Putamen (tissue), 1 donor: ENCODE data around the gene ACOT8.
A peak's percentile ranks its signal among the peaks of the same experiment; 100 is the strongest.
"Not testable (repeated sequence)": the region's sequence is repeated elsewhere in the genome, so short reads cannot be mapped to it uniquely, and the experiment has no call there.

ENCODE experiments used
- DNase-seq: peaks from one replicate; pipeline ENCODE4 v3.0.0-alpha.2; 2016; ENCODE audit warnings: low spot score

ACOT8 gene

GRCh38 chr20:45827030-45827652, 30.1 kb downstream of the ACOT8 start, which contains the start of gene TNNC2:
Gene TNNC2, minus strand, starts transcription at chr20:45827312. Its CDS starts 64 bp downstream, at chr20:45827248.
- DNase-seq: no peak

GRCh38 chr20:45826381-45827019, 30.7 kb downstream of the ACOT8 start:
- no peak for DNase-seq

- no peak for DNase-seq
Observed at GRCh38 chr20:45823949-45824835, 33.0 kb downstream of the ACOT8 start.

GRCh38 chr20:45822857-45823256, 34.3 kb downstream of the ACOT8 start:
- no peak for DNase-seq

- DNase-seq: no peak
Observed at GRCh38 chr20:45821947-45822346, 35.2 kb downstream of the ACOT8 start.

GRCh38 chr20:45819466-45819865, 37.7 kb downstream of the ACOT8 start:
- no peak for DNase-seq

- DNase-seq: no peak
Observed at GRCh38 chr20:45818239-45818638, 39.0 kb downstream of the ACOT8 start.

- DNase-seq: no peak
Observed at GRCh38 chr20:45817376-45818194, 39.6 kb downstream of the ACOT8 start.

GRCh38 chr20:45816951-45817350, 40.2 kb downstream of the ACOT8 start:
- no peak for DNase-seq

GRCh38 chr20:45814314-45814713, 42.9 kb downstream of the ACOT8 start:
- DNase-seq: no peak

GRCh38 chr20:45813489-45813888, 43.7 kb downstream of the ACOT8 start:
- no peak for DNase-seq

GRCh38 chr20:45813006-45813340, 44.2 kb downstream of the ACOT8 start:
- DNase-seq: no peak

- DNase-seq: peak; percentile 99
Observed at GRCh38 chr20:45812157-45813005, 44.8 kb downstream of the ACOT8 start, which contains the start of gene UBE2C. Gene UBE2C, plus strand, starts transcription at chr20:45812644. Its CDS starts 52 bp downstream, at chr20:45812696.

- no peak for DNase-seq
Observed at GRCh38 chr20:45810191-45810970, 46.8 kb downstream of the ACOT8 start.

- DNase-seq: no peak
Observed at GRCh38 chr20:45801851-45802250, 55.3 kb downstream of the ACOT8 start.

- DNase-seq: peak; percentile 45
Observed at GRCh38 chr20:45798935-45799642, 58.1 kb downstream of the ACOT8 start.

- DNase-seq: not testable (repeated sequence)
Observed at GRCh38 chr20:45797955-45798354, 59.2 kb downstream of the ACOT8 start.

- DNase-seq: not testable (repeated sequence)
Observed at GRCh38 chr20:45797510-45797909, 59.7 kb downstream of the ACOT8 start.

- no peak for DNase-seq
Observed at GRCh38 chr20:45796337-45797065, 60.7 kb downstream of the ACOT8 start.
